ENCODE measurements around the gene BRAT1. TPM values are rescaled to one million over a fixed set of nuclear protein-coding genes. Genes with fewer than 3 reads are reported as not detected.

Gene BRAT1
- total and polyA plus RNA-seq, 5 donors from 2014 or later: 21.4 to 36.6 (median 31.3) TPM

DNA sequence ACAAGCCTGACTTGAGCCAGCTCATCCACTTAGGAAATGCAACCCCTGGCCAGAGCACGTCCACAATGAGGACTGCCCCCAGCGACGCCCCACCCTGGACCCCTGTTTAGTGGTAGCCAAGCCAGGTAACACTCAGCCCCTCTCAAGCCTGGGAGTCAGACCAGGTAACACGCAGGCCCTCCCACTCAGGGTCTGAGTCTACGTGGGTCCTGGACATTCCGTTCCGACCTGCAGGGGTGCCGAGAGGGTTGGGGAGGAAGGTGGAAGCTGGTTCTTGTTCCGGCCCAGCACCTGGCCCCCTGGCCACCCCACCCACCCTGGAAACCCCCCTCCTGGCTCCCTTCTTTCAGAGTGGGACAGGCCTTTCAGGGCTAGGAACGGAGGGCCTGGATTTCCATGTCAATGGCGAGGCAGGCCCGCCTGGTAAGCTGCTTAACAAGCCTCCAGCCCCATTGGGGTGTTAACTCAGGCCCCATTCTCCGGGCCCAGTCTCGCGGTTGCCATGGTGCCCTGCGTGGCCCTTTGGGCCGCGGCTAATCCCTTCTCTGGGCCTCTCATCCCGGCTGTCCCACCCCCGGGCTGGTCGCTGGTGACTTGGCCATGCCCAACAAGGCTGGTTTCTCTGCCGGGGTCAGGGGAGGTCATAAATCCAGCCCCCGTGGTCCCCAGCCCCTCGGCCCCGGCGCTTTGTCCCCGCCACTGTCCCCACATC lies 55.4 kb downstream of the BRAT1 start:
- no peaks in the 10 kb centered on the region for H3K9me3 Mint-ChIP-seq
- DNase-seq (no peak), ATAC-seq (ENCODE audit: low read depth in 2 of 2) (no peak)
- Histone ChIP-seq H3K9me3 (ENCODE audit: control insufficient read depth in 2 of 2, low read length in 2 of 2) (no peaks in the 10 kb centered on the region), H3K27ac (ENCODE audit: insufficient read depth, low read length, poor library complexity, severe bottlenecking) (no peak overlapping the region), H3K4me1 (ENCODE audit: control insufficient read depth, insufficient read depth, low read length, poor library complexity, severe bottlenecking) (peaks cover 6% of the 10 kb centered on the region), H3K36me3 (ENCODE audit: control insufficient read depth, insufficient read depth, low read length) (no peaks in the 10 kb centered on the region), H3K4me3 (ENCODE audit: low read depth, low read length) (no peak overlapping the region), H3K27me3 (ENCODE audit: control insufficient read depth, insufficient read depth, low read length) (no peaks in the 10 kb centered on the region)
- no peaks in the 10 kb centered on the region for H3K36me3 Mint-ChIP-seq
- no peak overlapping the region for H3K4me3 Mint-ChIP-seq
- peaks cover 12% of the 10 kb centered on the region for H3K27me3 Mint-ChIP-seq
- H3K27ac Mint-ChIP-seq: no peak overlapping the region
- H3K4me1 Mint-ChIP-seq: peaks cover 0 to 6% (median 0%) of the 10 kb centered on the region in 4 donors

- H3K4me3 Mint-ChIP-seq: no peak overlapping the region
- Histone ChIP-seq H3K4me1 (ENCODE audit: control insufficient read depth, insufficient read depth, low read length, poor library complexity, severe bottlenecking) (peaks cover 6% of the 10 kb centered on the region), H3K27me3 (ENCODE audit: control insufficient read depth, insufficient read depth, low read length) (no peaks in the 10 kb centered on the region), H3K9me3 (ENCODE audit: control insufficient read depth in 2 of 2, low read length in 2 of 2) (no peaks in the 10 kb centered on the region), H3K4me3 (ENCODE audit: low read depth, low read length) (no peak overlapping the region), H3K27ac (ENCODE audit: insufficient read depth, low read length, poor library complexity, severe bottlenecking) (no peak overlapping the region), H3K36me3 (ENCODE audit: control insufficient read depth, insufficient read depth, low read length) (no peaks in the 10 kb centered on the region)
- peaks cover 12% of the 10 kb centered on the region for H3K27me3 Mint-ChIP-seq
- H3K9me3 Mint-ChIP-seq: no peaks in the 10 kb centered on the region
- no peaks in the 10 kb centered on the region for H3K36me3 Mint-ChIP-seq
- H3K27ac Mint-ChIP-seq: no peak overlapping the region
- DNase-seq (no peak), ATAC-seq (ENCODE audit: low read depth in 2 of 2) (no peak)
- H3K4me1 Mint-ChIP-seq: peaks cover 0 to 6% (median 0%) of the 10 kb centered on the region in 4 donors
Measured at GRCh38 chr7:2499181-2499580, 56.1 kb downstream of the BRAT1 start.

- no peak for ATAC-seq (ENCODE audit: low read depth in 2 of 2)
- H3K4me3 Mint-ChIP-seq: no peak overlapping the region
- H3K4me1 Mint-ChIP-seq: peaks cover 0 to 5% (median 0%) of the 10 kb centered on the region in 4 donors
- no peak overlapping the region for H3K27ac ChIP-seq (ENCODE audit: insufficient read depth, low read length, poor library complexity, severe bottlenecking)
- H3K4me3 ChIP-seq (ENCODE audit: low read depth, low read length): no peak overlapping the region
- H3K36me3 Mint-ChIP-seq: no peaks in the 10 kb centered on the region
- no peaks in the 10 kb centered on the region for H3K9me3 ChIP-seq (ENCODE audit: control insufficient read depth in 2 of 2, low read length in 2 of 2)
- peaks cover 6% of the 10 kb centered on the region for H3K4me1 ChIP-seq (ENCODE audit: control insufficient read depth, insufficient read depth, low read length, poor library complexity, severe bottlenecking)
- H3K36me3 ChIP-seq (ENCODE audit: control insufficient read depth, insufficient read depth, low read length): no peaks in the 10 kb centered on the region
- H3K9me3 Mint-ChIP-seq: no peaks in the 10 kb centered on the region
- H3K27ac Mint-ChIP-seq: no peak overlapping the region
- no peak for DNase-seq
- no peaks in the 10 kb centered on the region for H3K27me3 ChIP-seq (ENCODE audit: control insufficient read depth, insufficient read depth, low read length)
- peaks cover 12% of the 10 kb centered on the region for H3K27me3 Mint-ChIP-seq
Measured at GRCh38 chr7:2498708-2499107, 56.6 kb downstream of the BRAT1 start.

GRCh38 chr7:2497500-2498336 lies 57.6 kb downstream of the BRAT1 start:
- Mint-ChIP-seq H3K27me3 (peaks cover 12% of the 10 kb centered on the region), H3K4me3 (no peak overlapping the region), H3K27ac (no peak overlapping the region), H3K9me3 (no peaks in the 10 kb centered on the region), H3K36me3 (no peaks in the 10 kb centered on the region), H3K4me1 (peaks cover 0 to 4% (median 0%) of the 10 kb centered on the region in 4 donors)
- Histone ChIP-seq H3K4me3 (ENCODE audit: low read depth, low read length) (no peak overlapping the region), H3K4me1 (ENCODE audit: control insufficient read depth, insufficient read depth, low read length, poor library complexity, severe bottlenecking) (peaks cover 6% of the 10 kb centered on the region), H3K9me3 (ENCODE audit: control insufficient read depth in 2 of 2, low read length in 2 of 2) (no peaks in the 10 kb centered on the region), H3K27me3 (ENCODE audit: control insufficient read depth, insufficient read depth, low read length) (no peaks in the 10 kb centered on the region), H3K27ac (ENCODE audit: insufficient read depth, low read length, poor library complexity, severe bottlenecking) (no peak overlapping the region), H3K36me3 (ENCODE audit: control insufficient read depth, insufficient read depth, low read length) (no peaks in the 10 kb centered on the region)
- no peak for DNase-seq
- no peak for ATAC-seq (ENCODE audit: low read depth in 2 of 2)

DNA sequence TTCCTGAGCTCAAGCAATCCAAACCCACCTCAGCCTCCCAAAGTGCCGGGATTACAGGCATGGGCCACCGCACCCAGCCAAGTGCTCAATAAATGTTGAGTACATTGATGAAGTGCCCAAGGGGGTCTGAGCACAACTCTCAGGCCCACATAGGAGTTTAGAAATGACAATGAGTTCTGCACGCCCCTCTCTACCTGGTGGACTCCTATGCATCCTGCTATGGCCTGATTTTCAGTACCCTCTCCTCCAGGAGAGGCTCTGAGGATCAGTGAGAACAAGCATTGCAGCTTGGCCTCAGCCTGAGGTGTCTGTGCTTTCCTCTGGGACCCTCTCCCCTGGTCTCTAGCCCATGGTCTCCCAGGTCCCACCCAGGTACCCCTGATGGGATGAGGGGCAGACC lies 58.3 kb downstream of the BRAT1 start:
- H3K9me3 Mint-ChIP-seq: peaks cover 0 to under 1% (median 0%) of the 10 kb centered on the region in 7 donors
- H3K4me3 Mint-ChIP-seq: no peak overlapping the region
- peaks cover 12% of the 10 kb centered on the region for H3K27me3 Mint-ChIP-seq
- no peaks in the 10 kb centered on the region for H3K36me3 Mint-ChIP-seq
- DNase-seq (no peak), ATAC-seq (ENCODE audit: low read depth in 2 of 2) (no peak)
- Histone ChIP-seq H3K27me3 (ENCODE audit: control insufficient read depth, insufficient read depth, low read length) (no peaks in the 10 kb centered on the region), H3K4me3 (ENCODE audit: low read depth, low read length) (no peak overlapping the region), H3K27ac (ENCODE audit: insufficient read depth, low read length, poor library complexity, severe bottlenecking) (no peak overlapping the region), H3K9me3 (ENCODE audit: control insufficient read depth in 2 of 2, low read length in 2 of 2) (no peaks in the 10 kb centered on the region), H3K4me1 (ENCODE audit: control insufficient read depth, insufficient read depth, low read length, poor library complexity, severe bottlenecking) (peaks cover 6% of the 10 kb centered on the region), H3K36me3 (ENCODE audit: control insufficient read depth, insufficient read depth, low read length) (no peaks in the 10 kb centered on the region)
- no peak overlapping the region for H3K27ac Mint-ChIP-seq
- peaks cover 0 to 4% (median 0%) of the 10 kb centered on the region in 4 donors for H3K4me1 Mint-ChIP-seq

- H3K36me3 Mint-ChIP-seq: no peaks in the 10 kb centered on the region
- ATAC-seq (ENCODE audit: low read depth in 2 of 2): no peak
Measured at GRCh38 chr7:2496375-2496774, 58.9 kb downstream of the BRAT1 start.

DNA sequence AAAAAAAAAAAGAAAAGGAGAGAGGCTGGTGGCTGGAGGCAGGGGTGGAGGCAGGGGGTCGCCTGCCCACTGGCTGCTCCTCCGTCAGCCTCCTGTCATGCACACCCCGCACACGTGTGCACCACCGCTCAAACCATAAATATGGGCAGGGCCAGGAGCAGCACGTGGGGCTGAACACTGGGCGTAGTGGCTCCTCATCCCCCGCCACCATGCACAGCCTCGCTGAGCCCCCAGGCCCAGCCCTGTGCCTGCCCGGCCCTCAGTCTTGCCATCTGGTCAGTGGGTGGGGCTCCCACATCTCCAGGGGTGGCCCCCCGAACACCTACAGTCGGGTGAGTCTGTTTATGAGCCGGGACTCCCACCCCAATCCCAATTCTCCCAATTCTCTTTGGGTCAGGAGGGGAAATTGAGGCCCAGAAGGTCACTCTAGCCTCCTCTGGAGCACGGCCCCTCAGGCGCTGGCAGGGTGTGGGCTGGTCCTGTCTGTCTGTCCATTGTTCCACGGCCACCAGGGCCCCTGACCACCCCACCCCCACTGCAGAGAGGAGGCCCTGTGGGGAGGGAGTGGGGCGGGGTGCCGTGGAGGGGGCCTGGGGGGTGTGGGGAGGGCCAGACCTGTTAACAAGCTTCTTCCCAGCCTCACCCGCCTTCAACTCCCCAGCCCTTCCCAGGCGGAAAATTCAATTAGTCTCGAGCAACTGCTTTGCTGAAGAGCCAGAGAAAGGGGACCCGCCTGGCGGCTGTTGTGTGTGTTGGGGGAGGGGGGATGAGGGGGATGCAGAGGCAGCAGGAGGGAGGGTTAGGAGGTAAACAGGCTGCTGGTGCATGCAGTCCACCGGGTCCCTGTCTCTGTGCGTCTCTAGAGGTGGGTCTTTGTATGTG lies 59.7 kb downstream of the BRAT1 start:
- no peaks in the 10 kb centered on the region for H3K9me3 ChIP-seq (ENCODE audit: control insufficient read depth in 2 of 2, low read length in 2 of 2)
- H3K27me3 Mint-ChIP-seq: peaks cover 18% of the 10 kb centered on the region

More at GRCh38 chr7:2496375-2496774, 58.9 kb downstream of the BRAT1 start:
- Histone ChIP-seq H3K27me3 (ENCODE audit: control insufficient read depth, insufficient read depth, low read length) (no peaks in the 10 kb centered on the region), H3K4me1 (ENCODE audit: control insufficient read depth, insufficient read depth, low read length, poor library complexity, severe bottlenecking) (peaks cover 6% of the 10 kb centered on the region), H3K36me3 (ENCODE audit: control insufficient read depth, insufficient read depth, low read length) (no peaks in the 10 kb centered on the region), H3K27ac (ENCODE audit: insufficient read depth, low read length, poor library complexity, severe bottlenecking) (no peak overlapping the region), H3K4me3 (ENCODE audit: low read depth, low read length) (no peak overlapping the region), H3K9me3 (ENCODE audit: control insufficient read depth in 2 of 2, low read length in 2 of 2) (no peaks in the 10 kb centered on the region)
- Mint-ChIP-seq H3K9me3 (peaks cover 0 to 2% (median 0%) of the 10 kb centered on the region in 7 donors), H3K27me3 (peaks cover 15% of the 10 kb centered on the region), H3K4me3 (no peak overlapping the region), H3K27ac (no peak overlapping the region), H3K4me1 (peaks cover 0 to 4% (median 0%) of the 10 kb centered on the region in 4 donors)
- no peak for DNase-seq

More for the DNA sequence above, 59.7 kb downstream of the BRAT1 start:
- Mint-ChIP-seq H3K9me3 (peaks cover 0 to 2% (median 0%) of the 10 kb centered on the region in 7 donors), H3K27ac (no peak overlapping the region), H3K4me3 (no peak overlapping the region), H3K36me3 (no peaks in the 10 kb centered on the region), H3K4me1 (peaks cover 0 to 4% (median 0%) of the 10 kb centered on the region in 4 donors)
- ATAC-seq (ENCODE audit: low read depth in 2 of 2) (no peak), DNase-seq (no peak)
- Histone ChIP-seq H3K4me1 (ENCODE audit: control insufficient read depth, insufficient read depth, low read length, poor library complexity, severe bottlenecking) (peaks cover 6% of the 10 kb centered on the region), H3K36me3 (ENCODE audit: control insufficient read depth, insufficient read depth, low read length) (no peaks in the 10 kb centered on the region), H3K27me3 (ENCODE audit: control insufficient read depth, insufficient read depth, low read length) (no peaks in the 10 kb centered on the region), H3K4me3 (ENCODE audit: low read depth, low read length) (no peak overlapping the region), H3K27ac (ENCODE audit: insufficient read depth, low read length, poor library complexity, severe bottlenecking) (no peak overlapping the region)
